ENCODE measurements around the gene SFMBT1.

The SFMBT1 gene

GRCh38 chr3:52880047-52880446 is 165.8 kb downstream of the SFMBT1 start:
- no peak for DNase-seq

- DNase-seq = no peak
These were observed 166.3 kb downstream of the SFMBT1 start for GRCh38 chr3:52879581-52879980.

GRCh38 chr3:52879090-52879489 is 166.8 kb downstream of the SFMBT1 start:
- no peak for DNase-seq

- DNase-seq = no peak
These were observed 168.8 kb downstream of the SFMBT1 start for GRCh38 chr3:52877085-52877484.

- DNase-seq = no peak
These were observed 170.8 kb downstream of the SFMBT1 start for GRCh38 chr3:52874864-52875587.

GRCh38 chr3:52874160-52874701 is 171.6 kb downstream of the SFMBT1 start:
- DNase-seq = no peak

GRCh38 chr3:52873433-52874159 is 172.3 kb downstream of the SFMBT1 start:
- no peak for DNase-seq

GRCh38 chr3:52872245-52872644 is 173.6 kb downstream of the SFMBT1 start:
- DNase-seq = no peak

GRCh38 chr3:52871761-52872160 is 174.1 kb downstream of the SFMBT1 start:
- DNase-seq = no peak

GRCh38 chr3:52870471-52870870 is 175.4 kb downstream of the SFMBT1 start:
- DNase-seq = no peak

GRCh38 chr3:52866427-52866826 is 179.4 kb downstream of the SFMBT1 start:
- no peak for DNase-seq

- DNase-seq = no peak
These were observed 179.9 kb downstream of the SFMBT1 start for GRCh38 chr3:52865994-52866393.

GRCh38 chr3:52860424-52860768 is 185.5 kb downstream of the SFMBT1 start:
- no peak for DNase-seq

GRCh38 chr3:52859686-52860423 is 186.0 kb downstream of the SFMBT1 start:
- no peak for DNase-seq

- DNase-seq = no peak
These were observed 188.0 kb downstream of the SFMBT1 start for GRCh38 chr3:52857864-52858263.

GRCh38 chr3:52857133-52857532 is 188.7 kb downstream of the SFMBT1 start:
- DNase-seq = no peak

- DNase-seq = no peak
These were observed 189.2 kb downstream of the SFMBT1 start for GRCh38 chr3:52856666-52857065.

- DNase-seq = no peak
These were observed 191.9 kb downstream of the SFMBT1 start for GRCh38 chr3:52854013-52854412.
